ENCODE data around the gene FMO5. TPM values are rescaled to one million over a fixed set of nuclear protein-coding genes. Genes with fewer than 3 reads are reported as not detected.

The FMO5 gene
- total RNA-seq, 1 experiment from 2014 or later = 2.8 TPM

- no peak for ATAC-seq
- DNase-seq = no peak
- TF ChIP-seq CTCF (conservative IDR thresholded peaks at IDR 0.05; ENCODE audit: low read depth, low read length) (no peak), EZH2phosphoT487 (IDR thresholded peaks at IDR 0.05; ENCODE audit: borderline replicate concordance, low read length) (no peak), EZH2 (IDR thresholded peaks at IDR 0.05; ENCODE audit: low read length, unreplicated experiment) (no peak)
- Histone ChIP-seq H3K9me3 (ENCODE audit: low read length) (no peaks in the 10 kb centered on the region), H3K9ac (ENCODE audit: low read length) (no peak overlapping the region), H3K4me1 (ENCODE audit: insufficient read depth, low read length) (no peaks in the 10 kb centered on the region), H3K79me2 (ENCODE audit: low read length) (no peaks in the 10 kb centered on the region), H3F3A (ENCODE audit: low read length, unreplicated experiment) (no peaks in the 10 kb centered on the region), H3K36me3 (ENCODE audit: low read depth, low read length) (no peaks in the 10 kb centered on the region), H3K9me2 (replicated peaks; ENCODE audit: low read length) (no peaks in the 10 kb centered on the region), H3K27me3 (ENCODE audit: low read length) (no peaks in the 10 kb centered on the region), H2AFZ (ENCODE audit: low read length) (peak overlapping the region; percentile 97; the same call in 1 of the 2 replicates), H3K27ac (ENCODE audit: low read length) (no peak overlapping the region), H3K4me3 (ENCODE audit: low read length) (peak overlapping the region; percentile 85), H4K20me1 (ENCODE audit: low read length) (no peaks in the 10 kb centered on the region), H3K4me2 (ENCODE audit: low read length) (peak overlapping the region; percentile 85; the same call in 1 of the 2 replicates)
- no TSS peak for BruUV-seq (replicated peaks)
- ChIA-PET CTCF (interaction anchor here (1.3 kb wide), 1 partner anchor 19 kb away, joined by 7 read pairs; the partner anchor contains the start of gene CHD1L), POLR2A (ENCODE audit: unreplicated experiment) (no interaction called here)
- intact Hi-C loops (cut with micrococcal nuclease) = no loop called here
These were observed 1.2 kb downstream of the FMO5 start for GRCh38 chr1:147223740-147224615.

- H3F3A ChIP-seq (ENCODE audit: low read length, unreplicated experiment) = no peaks in the 10 kb centered on the region
- peaks cover 8% of the 10 kb centered on the region for H3K4me1 ChIP-seq (ENCODE audit: insufficient read depth, low read length)
- no peaks in the 10 kb centered on the region for H3K9me2 ChIP-seq (replicated peaks; ENCODE audit: low read length)
- BruUV-seq (replicated peaks) = no TSS peak
- ChIA-PET CTCF (no interaction called here), POLR2A (ENCODE audit: unreplicated experiment) (no interaction called here)
- H3K4me2 ChIP-seq (ENCODE audit: low read length) = no peak overlapping the region
- H2AFZ ChIP-seq (ENCODE audit: low read length) = no peak overlapping the region
- H4K20me1 ChIP-seq (ENCODE audit: low read length) = no peaks in the 10 kb centered on the region
- H3K9me3 ChIP-seq (ENCODE audit: low read length) = no peaks in the 10 kb centered on the region
- no peak for ATAC-seq
- no peak overlapping the region for H3K9ac ChIP-seq (ENCODE audit: low read length)
- no peaks in the 10 kb centered on the region for H3K79me2 ChIP-seq (ENCODE audit: low read length)
- H3K4me3 ChIP-seq (ENCODE audit: low read length) = no peak overlapping the region
- no peak for TF ChIP-seq EZH2phosphoT487 (IDR thresholded peaks at IDR 0.05; ENCODE audit: borderline replicate concordance, low read length)
- no peak for TF ChIP-seq CTCF (conservative IDR thresholded peaks at IDR 0.05; ENCODE audit: low read depth, low read length)
- no peak for TF ChIP-seq EZH2 (IDR thresholded peaks at IDR 0.05; ENCODE audit: low read length, unreplicated experiment)
- no peak for DNase-seq
- no peaks in the 10 kb centered on the region for H3K36me3 ChIP-seq (ENCODE audit: low read depth, low read length)
- no peak overlapping the region for H3K27ac ChIP-seq (ENCODE audit: low read length)
- H3K27me3 ChIP-seq (ENCODE audit: low read length) = no peaks in the 10 kb centered on the region
- intact Hi-C loops (cut with micrococcal nuclease) = no loop called here
These were observed 6.5 kb downstream of the FMO5 start for GRCh38 chr1:147218606-147219005.

- H3K4me2 ChIP-seq (ENCODE audit: low read length) = no peak overlapping the region
- no peaks in the 10 kb centered on the region for H3K36me3 ChIP-seq (ENCODE audit: low read depth, low read length)
- no peaks in the 10 kb centered on the region for H4K20me1 ChIP-seq (ENCODE audit: low read length)
- H3K4me1 ChIP-seq (ENCODE audit: insufficient read depth, low read length) = peaks cover 8% of the 10 kb centered on the region
- no peaks in the 10 kb centered on the region for H3F3A ChIP-seq (ENCODE audit: low read length, unreplicated experiment)
- H3K9me3 ChIP-seq (ENCODE audit: low read length) = no peaks in the 10 kb centered on the region
- ChIA-PET CTCF (no interaction called here), POLR2A (ENCODE audit: unreplicated experiment) (no interaction called here)
- no peak overlapping the region for H3K9ac ChIP-seq (ENCODE audit: low read length)
- ATAC-seq (no peak), DNase-seq (no peak)
- no peak overlapping the region for H2AFZ ChIP-seq (ENCODE audit: low read length)
- intact Hi-C loops (cut with micrococcal nuclease) = no loop called here
- BruUV-seq (replicated peaks) = no TSS peak
- H3K27ac ChIP-seq (ENCODE audit: low read length) = no peak overlapping the region
- H3K79me2 ChIP-seq (ENCODE audit: low read length) = no peaks in the 10 kb centered on the region
- H3K9me2 ChIP-seq (replicated peaks; ENCODE audit: low read length) = no peaks in the 10 kb centered on the region
- no peak for TF ChIP-seq EZH2phosphoT487 (IDR thresholded peaks at IDR 0.05; ENCODE audit: borderline replicate concordance, low read length)
- no peak for TF ChIP-seq EZH2 (IDR thresholded peaks at IDR 0.05; ENCODE audit: low read length, unreplicated experiment)
- no peak for TF ChIP-seq CTCF (conservative IDR thresholded peaks at IDR 0.05; ENCODE audit: low read depth, low read length)
- no peak overlapping the region for H3K4me3 ChIP-seq (ENCODE audit: low read length)
- H3K27me3 ChIP-seq (ENCODE audit: low read length) = no peaks in the 10 kb centered on the region
These were observed 8.0 kb downstream of the FMO5 start for GRCh38 chr1:147217141-147217540.
